ENCODE measurements around the gene SOX11.

The SOX11 gene

GRCh38 chr2:5700551-5700950 lies 8.4 kb downstream of the SOX11 start:
- no peak overlapping the region for H3K4me3 ChIP-seq (replicated peaks in 1 of 2; ENCODE audit: low read depth in 2 of 2, low read length in 2 of 2)
- DNase-seq (ENCODE audit: low read depth in 2 of 2), result no peak
- no peak for TF ChIP-seq CTCF (IDR thresholded peaks at IDR 0.05; ENCODE audit: low read depth, low read length)

DNA sequence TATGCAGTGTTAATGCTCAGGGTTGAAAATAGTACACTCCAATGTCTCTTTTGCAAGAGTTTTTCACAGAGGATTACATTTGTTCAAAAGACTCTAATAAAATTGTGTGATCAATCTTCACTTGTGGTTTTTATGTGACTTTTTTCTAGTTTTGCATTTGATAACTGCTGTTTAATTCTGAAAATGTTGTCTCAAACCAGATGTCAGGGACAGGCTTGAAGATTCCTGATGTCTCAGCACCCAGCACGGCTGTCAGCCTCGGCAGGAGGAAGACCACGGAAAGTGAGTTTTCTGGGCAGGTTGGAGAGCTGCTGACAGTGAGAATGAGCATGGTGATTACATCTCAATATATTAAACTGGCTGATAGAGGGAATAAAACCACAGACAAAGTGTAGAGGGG lies 9.1 kb downstream of the SOX11 start:
- DNase-seq (ENCODE audit: low read depth in 2 of 2), result no peak
- TF ChIP-seq CTCF (IDR thresholded peaks at IDR 0.05; ENCODE audit: low read depth, low read length), result no peak
- H3K4me3 ChIP-seq (replicated peaks in 1 of 2; ENCODE audit: low read depth in 2 of 2, low read length in 2 of 2), result no peak overlapping the region

DNA sequence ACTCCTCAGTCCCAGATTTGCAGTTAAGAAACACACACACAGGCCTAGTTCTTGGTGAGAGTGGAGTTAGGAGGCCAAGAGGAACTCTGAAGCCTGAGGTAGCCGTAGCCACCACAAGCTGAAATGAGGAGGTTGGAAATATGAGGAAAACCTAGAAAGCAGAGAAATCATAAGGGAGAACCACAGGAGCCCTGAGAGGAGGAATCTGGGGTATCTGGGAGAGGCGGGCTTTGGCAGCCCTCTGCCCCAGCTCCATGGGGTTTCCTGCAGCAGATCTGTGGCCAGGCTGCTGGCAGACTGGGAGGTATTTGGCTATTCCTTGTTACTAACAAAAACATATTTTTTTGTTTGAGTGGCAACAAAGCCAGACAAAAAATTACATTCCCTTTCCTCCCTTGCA lies 11.0 kb downstream of the SOX11 start:
- TF ChIP-seq CTCF (IDR thresholded peaks at IDR 0.05; ENCODE audit: low read depth, low read length), result no peak
- no peak for DNase-seq (ENCODE audit: low read depth in 2 of 2)
- no peak overlapping the region for H3K4me3 ChIP-seq (replicated peaks in 1 of 2; ENCODE audit: low read depth in 2 of 2, low read length in 2 of 2)

DNA sequence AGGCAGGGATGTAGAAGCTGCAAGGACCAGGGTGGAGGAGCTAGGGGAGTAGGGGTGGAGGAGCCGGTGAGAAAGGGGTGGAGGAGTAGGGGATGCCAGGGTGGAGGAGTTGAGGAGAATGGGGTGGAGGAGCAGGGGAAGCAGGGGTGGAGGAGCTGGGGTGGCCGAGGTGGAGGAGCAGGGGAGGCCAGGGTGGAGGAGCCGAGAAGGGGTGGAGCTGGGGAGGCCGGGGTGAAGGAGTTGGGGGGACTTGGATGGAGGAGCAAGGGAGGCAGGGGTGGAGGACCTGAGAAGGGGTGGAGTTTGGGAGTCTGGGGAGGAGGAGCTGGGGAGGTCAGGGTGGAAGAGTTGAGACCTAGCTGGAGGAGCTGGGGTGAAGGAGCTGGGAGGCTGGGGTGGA lies 13.3 kb downstream of the SOX11 start:
- DNase-seq (ENCODE audit: low read depth in 2 of 2), result no peak
- no peak overlapping the region for H3K4me3 ChIP-seq (replicated peaks in 1 of 2; ENCODE audit: low read depth in 2 of 2, low read length in 2 of 2)
- TF ChIP-seq CTCF (IDR thresholded peaks at IDR 0.05; ENCODE audit: low read depth, low read length), result no peak

- TF ChIP-seq CTCF (IDR thresholded peaks at IDR 0.05; ENCODE audit: low read depth, low read length), result no peak
- no peak overlapping the region for H3K4me3 ChIP-seq (replicated peaks in 1 of 2; ENCODE audit: low read depth in 2 of 2, low read length in 2 of 2)
- DNase-seq (ENCODE audit: low read depth in 2 of 2), result no peak
These were observed 14.7 kb downstream of the SOX11 start for GRCh38 chr2:5706717-5707455.

GRCh38 chr2:5710615-5711014 lies 18.4 kb downstream of the SOX11 start:
- no peak for TF ChIP-seq CTCF (IDR thresholded peaks at IDR 0.05; ENCODE audit: low read depth, low read length)
- no peak overlapping the region for H3K4me3 ChIP-seq (replicated peaks in 1 of 2; ENCODE audit: low read depth in 2 of 2, low read length in 2 of 2)

DNA sequence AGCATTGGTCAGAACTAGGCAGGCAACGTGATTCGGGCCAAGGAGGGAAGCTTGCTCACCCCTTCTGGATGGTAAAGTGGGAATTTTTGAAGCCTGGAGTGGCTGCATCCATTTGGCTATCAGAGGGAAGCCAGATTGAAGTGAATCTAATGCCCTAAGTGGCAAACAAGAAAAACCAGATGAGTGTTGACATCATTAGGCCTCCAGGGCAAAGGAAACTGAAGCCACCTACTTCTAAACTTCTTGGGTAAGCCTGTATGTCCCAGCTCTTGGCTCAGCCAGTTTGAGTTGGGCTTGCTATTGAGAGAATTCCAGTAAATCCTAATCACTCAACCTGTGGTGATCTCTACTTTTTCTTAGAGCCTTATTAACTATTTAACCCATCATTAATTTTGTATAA lies 20.9 kb downstream of the SOX11 start:
- no peak for TF ChIP-seq CTCF (IDR thresholded peaks at IDR 0.05; ENCODE audit: low read depth, low read length)
- no peak overlapping the region for H3K4me3 ChIP-seq (replicated peaks in 1 of 2; ENCODE audit: low read depth in 2 of 2, low read length in 2 of 2)
- DNase-seq (ENCODE audit: low read depth in 2 of 2), result no peak

More at GRCh38 chr2:5710615-5711014, 18.4 kb downstream of the SOX11 start:
- DNase-seq (ENCODE audit: low read depth in 2 of 2), result no peak

Data from cardiac fibroblast (primary cell).